ENCODE measurements around the gene CASZ1. TPM values are rescaled to one million over a fixed set of nuclear protein-coding genes. Genes with fewer than 3 reads are reported as not detected.

CASZ1 gene
- total RNA-seq, 1 experiment from 2014 or later = 11.7 TPM

GRCh38 chr1:10696977-10697376, 99.5 kb downstream of the CASZ1 start:
- TF ChIP-seq PRDM15 (CRISPR knock-in tag; IDR thresholded peaks at IDR 0.05) (no peak), ZNF232 (CRISPR knock-in tag; IDR thresholded peaks at IDR 0.05) (no peak), ELF4 (CRISPR knock-in tag; IDR thresholded peaks at IDR 0.05; ENCODE audit: low read depth) (no peak), ZNF317 (CRISPR knock-in tag; IDR thresholded peaks at IDR 0.05; ENCODE audit: borderline replicate concordance, low read depth) (no peak), SP1 (CRISPR knock-in tag; conservative IDR thresholded peaks at IDR 0.05) (no peak), ZNF396 (CRISPR knock-in tag; IDR thresholded peaks at IDR 0.05; ENCODE audit: borderline replicate concordance) (no peak), NR3C1 (CRISPR knock-in tag; conservative IDR thresholded peaks at IDR 0.05; ENCODE audit: low read depth) (no peak), MAX (CRISPR knock-in tag; IDR thresholded peaks at IDR 0.05) (no peak), CDX4 (CRISPR knock-in tag; IDR thresholded peaks at IDR 0.05; ENCODE audit: borderline replicate concordance) (no peak), ZNF138 (CRISPR knock-in tag; conservative IDR thresholded peaks at IDR 0.05) (no peak), ATF2 (CRISPR knock-in tag; IDR thresholded peaks at IDR 0.05; ENCODE audit: borderline replicate concordance, low read depth) (no peak)
- Mint-ChIP-seq H3K4me1 (peaks cover 24% of the 10 kb centered on the region), H3K9me3 (no peaks in the 10 kb centered on the region), H3K36me3 (no peaks in the 10 kb centered on the region), H3K27me3 (ENCODE audit: low read depth) (peaks cover 29% of the 10 kb centered on the region), H3K27ac (no peak overlapping the region), H3K4me3 (no peak overlapping the region)
- ATAC-seq = no peak
- ChIA-PET POLR2A (no interaction called here), CTCF (interaction anchor here (1.2 kb wide), 1 partner anchor 170 kb away, joined by 3 read pairs; no protein-coding TSS in a partner anchor)
- DNase-seq (ENCODE audit: low spot score) = no peak

- ATAC-seq = peak; percentile 81
- H3K9me3 Mint-ChIP-seq = no peaks in the 10 kb centered on the region
- ChIA-PET CTCF (interaction anchor here (0.6 kb wide), 1 partner anchor 84 kb away, joined by 3 read pairs; no protein-coding TSS in a partner anchor), POLR2A (no interaction called here)
- peak overlapping the region; percentile 82 for H3K4me3 Mint-ChIP-seq
- peak; percentile 91 for DNase-seq (ENCODE audit: low spot score)
- H3K4me1 Mint-ChIP-seq = peaks cover 24% of the 10 kb centered on the region
- peaks cover 29% of the 10 kb centered on the region for H3K27me3 Mint-ChIP-seq (ENCODE audit: low read depth)
- H3K27ac Mint-ChIP-seq = no peak overlapping the region; the same call in 1 of the 2 replicates
- TF ChIP-seq GRHL2 (CRISPR knock-in tag; IDR thresholded peaks at IDR 0.05; ENCODE audit: insufficient replicate concordance, severe bottlenecking) = no peak
- TF ChIP-seq TCF7 (CRISPR knock-in tag; IDR thresholded peaks at IDR 0.05; ENCODE audit: low read depth) = 0 out of 2 replicates have a peak, but pooled peaks have one; percentile 19
- no peak for TF ChIP-seq CTCF (IDR thresholded peaks at IDR 0.05)
- no peak for TF ChIP-seq JAZF1 (CRISPR knock-in tag; IDR thresholded peaks at IDR 0.05)
- 0 out of 2 replicates have a peak, but pooled peaks have one; percentile 15 for TF ChIP-seq SP1 (CRISPR knock-in tag; conservative IDR thresholded peaks at IDR 0.05)
- TF ChIP-seq TP53 (CRISPR knock-in tag; IDR thresholded peaks at IDR 0.05) = no peak
- no peaks in the 10 kb centered on the region for H3K36me3 Mint-ChIP-seq
Measured at GRCh38 chr1:10694633-10695627, 101.5 kb downstream of the CASZ1 start.

Measured in WTC11 (cell line).